HCT116 (cell line): Measurements from ENCODE around the gene GLI3. TPM values are rescaled to one million over a fixed set of nuclear protein-coding genes. Genes with fewer than 3 reads are reported as not detected.

ENCODE experiments used
- ATAC-seq: fragments of 200-7000 bp; cut with Tn5 transposase; 2 replicates; pipeline ENCODE4 v1.9.1; 2020; ENCODE audit warnings: mild to moderate bottlenecking, moderate library complexity
- BruUV-seq: library from RNA; stranded (reverse); fragments of 400-500 nt; replicated peaks from 2 replicates; lab custom pipeline; 2021; lab: Mats Ljungman, UMichigan
- CTCF ChIA-PET: fragments of 300-600 bp; sonication (Branson Sonifier 250); formaldehyde crosslinking; loops from one replicate; lab custom pipeline; 2021; ENCODE audit warnings: antibody characterized with exemption; lab: Charles Lee
- POLR2A ChIA-PET: fragments of 300-600, 350-600 bp; sonication (Branson Sonifier 250); formaldehyde crosslinking; loops from one replicate; lab custom pipeline; 2021; ENCODE audit warnings: antibody characterized with exemption; lab: Charles Lee
- RAD21 ChIA-PET, 2 experiments: fragments of 300-600 bp; sonication (Branson Sonifier 250); formaldehyde crosslinking; loops; one replicate each; lab custom pipeline; 2023; ENCODE audit warnings: low total read pairs in 2 of 2; ENCODE audit not compliant: uncharacterized antibody in 2 of 2, unreplicated experiment in 2 of 2, low non-redundant PET in 1 of 2; lab: Charles Lee
- DNase-seq: peaks from one replicate; pipeline ENCODE4 v3.0.0-alpha.2; 2010; ENCODE audit warnings: low read depth, low spot score
- H2AFZ ChIP-seq: fragments of 200-600 bp; shearing (Covaris generic), sonication (generic); 2 replicates; pipeline ENCODE4 v1.6.1; 2017; ENCODE audit warnings: low read depth, mixed run types, mixed read lengths, antibody characterized with exemption, low read length; ENCODE audit not compliant: poor library complexity, severe bottlenecking
- H3K27ac ChIP-seq: 2 replicates; pipeline ENCODE4 v1.5.1; 2012; ENCODE audit warnings: low read depth, low read length
- H3K27me3 ChIP-seq: fragments of 200-600 bp; sonication (generic); 2 replicates; pipeline ENCODE4 v1.6.1; 2016; ENCODE audit warnings: mixed run types, low read length, mixed read lengths; ENCODE audit not compliant: insufficient read depth
- H3K36me3 ChIP-seq, 2 experiments: fragments of 200-500 bp in 1 of 2; fragments of 200-600 bp in 1 of 2; sonication (Bioruptor generic) in 1 of 2; sonication (generic) in 1 of 2; 2 replicates each; pipeline versions ENCODE4 v1.5.1 to v1.6.1; 2014 to 2016; ENCODE audit warnings: low read length in 2 of 2, inconsistent platforms in 1 of 2, mixed read lengths in 1 of 2, mixed run types in 1 of 2; ENCODE audit not compliant: insufficient read depth in 2 of 2, control insufficient read depth in 1 of 2
- H3K4me1 ChIP-seq, 2 experiments: fragments of 200-600 bp in 1 of 2; sonication (generic) in 1 of 2; 2 replicates each; pipeline versions ENCODE4 v1.5.1 to v1.6.1; 2012 to 2017; ENCODE audit warnings: low read length in 2 of 2, inconsistent platforms in 1 of 2, mild to moderate bottlenecking in 1 of 2, mixed read lengths in 1 of 2, mixed run types in 1 of 2, moderate library complexity in 1 of 2; ENCODE audit not compliant: insufficient read depth in 2 of 2, control insufficient read depth in 1 of 2
- H3K4me2 ChIP-seq: fragments of 200-600 bp; sonication (generic); 2 replicates; pipeline ENCODE4 v1.6.1; 2017; ENCODE audit warnings: mixed run types, low read length, mixed read lengths
- H3K4me3 ChIP-seq, 2 experiments: fragments of 200-600 bp in 1 of 2; sonication (generic) in 1 of 2; replicated peaks in 1 of 2; 2 replicates each; pipeline ENCODE4 v1.5.1; 2011 to 2016; ENCODE audit warnings: low read length in 2 of 2, control low read depth in 1 of 2, low read depth in 1 of 2, mild to moderate bottlenecking in 1 of 2, mixed read lengths in 1 of 2, mixed run types in 1 of 2
- H3K79me2 ChIP-seq: fragments of 200-600 bp; sonication (generic); 2 replicates; pipeline ENCODE4 v1.6.1; 2017; ENCODE audit warnings: mild to moderate bottlenecking, mixed run types, low read length, moderate library complexity, mixed read lengths; ENCODE audit not compliant: insufficient read depth
- H3K9ac ChIP-seq: fragments of 200-600 bp; sonication (generic); 2 replicates; pipeline ENCODE4 v1.6.1; 2016; ENCODE audit warnings: low read length, mixed read lengths
- H3K9me2 ChIP-seq: fragments of 200-600 bp; sonication (generic), shearing (Covaris generic); 2 replicates; pipeline ENCODE4 v1.6.1; 2017; ENCODE audit warnings: mixed run types, mild to moderate bottlenecking, moderate library complexity; ENCODE audit not compliant: insufficient read depth
- H3K9me3 ChIP-seq, 2 experiments: fragments of 200-500 bp in 1 of 2; fragments of 200-600 bp in 1 of 2; sonication (Bioruptor generic) in 1 of 2; sonication (generic) in 1 of 2; 2 replicates each; pipeline ENCODE4 v1.6.1; 2014 to 2017; ENCODE audit warnings: low read length in 2 of 2, mixed read lengths in 2 of 2, inconsistent platforms in 1 of 2, low read depth in 1 of 2, mild to moderate bottlenecking in 1 of 2, mixed run types in 1 of 2, moderate library complexity in 1 of 2; ENCODE audit not compliant: control insufficient read depth in 1 of 2, insufficient read depth in 1 of 2
- H4K20me1 ChIP-seq: fragments of 200-600 bp; sonication (generic), shearing (Covaris generic); 2 replicates; pipeline ENCODE4 v1.6.1; 2017; ENCODE audit warnings: mixed run types, mild to moderate bottlenecking, moderate library complexity; ENCODE audit not compliant: insufficient read depth
- ATF3 ChIP-seq: IDR thresholded peaks from 2 replicates; pipeline ENCODE4 v1.6.1; 2012
- CBX3 ChIP-seq: IDR thresholded peaks from 2 replicates; pipeline ENCODE4 v1.6.1; 2012; ENCODE audit warnings: low read depth
- CEBPB ChIP-seq: IDR thresholded peaks from 2 replicates; pipeline ENCODE4 v1.6.1; 2012; ENCODE audit warnings: low read depth
- EGR1 ChIP-seq: IDR thresholded peaks from 2 replicates; pipeline ENCODE4 v1.6.1; 2012; ENCODE audit warnings: low read depth
- EZH2phosphoT487 ChIP-seq: fragments of 200-600 bp; IDR thresholded peaks from 2 replicates; pipeline ENCODE4 v1.6.1; 2018; ENCODE audit warnings: antibody characterized with exemption, borderline replicate concordance
- FOSL1 ChIP-seq: IDR thresholded peaks from 2 replicates; pipeline ENCODE4 v1.6.1; 2012; ENCODE audit warnings: low read depth
- JUND ChIP-seq: IDR thresholded peaks from 2 replicates; pipeline ENCODE4 v1.6.1; 2012
- POLR2A ChIP-seq: IDR thresholded peaks from 2 replicates; pipeline ENCODE4 v1.7.0; 2011; ENCODE audit warnings: borderline replicate concordance; ENCODE audit not compliant: insufficient read depth, insufficient read length; ENCODE audit errors: extremely low read depth
- POLR2AphosphoS5 ChIP-seq: IDR thresholded peaks from 2 replicates; pipeline ENCODE4 v1.6.1; 2011; ENCODE audit warnings: mild to moderate bottlenecking, low read depth, low read length, moderate library complexity
- RAD21 ChIP-seq: IDR thresholded peaks from 2 replicates; pipeline ENCODE4 v1.6.1; 2012; ENCODE audit warnings: low read depth, mild to moderate bottlenecking
- SIN3A ChIP-seq: IDR thresholded peaks from 2 replicates; pipeline ENCODE4 v1.6.1; 2012; ENCODE audit warnings: low read depth
- ZBTB33 ChIP-seq: IDR thresholded peaks from 2 replicates; pipeline ENCODE4 v1.6.1; 2011; ENCODE audit warnings: mild to moderate bottlenecking, low read length, moderate library complexity; ENCODE audit not compliant: insufficient replicate concordance; ENCODE audit errors: extremely low read depth
- ZFX ChIP-seq: fragments of 450-650 bp; IDR thresholded peaks from 2 replicates; pipeline ENCODE4 v1.6.1; 2017
- intact Hi-C: fragments of 100-400 bp; cut with micrococcal nuclease; formaldehyde crosslinking; loops from 2 replicates; pipeline ENCODE4 v1.10.0; 2022
- total RNA-seq: library from RNA; stranded (reverse); gene quantifications from one replicate; pipeline ENCODE4 v1.2.1, GENCODE V29; 2021; ENCODE audit not compliant: unreplicated experiment

The GLI3 gene
- total RNA-seq, 1 experiment from 2014 or later = 0.07 TPM

- intact Hi-C loops = no loop called here
- BruUV-seq = no TSS peak
- H3K36me3 ChIP-seq = no peaks in the 10 kb centered on the region
- DNase-seq (no peak), ATAC-seq (no peak)
- no peak overlapping the region for H3K4me3 ChIP-seq
- H3K9me2 ChIP-seq = no peaks in the 10 kb centered on the region
- no peaks in the 10 kb centered on the region for H3K4me1 ChIP-seq
- no peaks in the 10 kb centered on the region for H3K79me2 ChIP-seq
- POLR2A ChIA-PET = no interaction called here
- no peaks in the 10 kb centered on the region for H4K20me1 ChIP-seq
- no peak for TF ChIP-seq ZBTB33
- TF ChIP-seq RAD21 = no peak
- TF ChIP-seq ATF3 = no peak
- no peak for TF ChIP-seq CEBPB
- no peak for TF ChIP-seq SIN3A
- TF ChIP-seq EGR1 = no peak
- TF ChIP-seq JUND = no peak
- no peak for TF ChIP-seq POLR2AphosphoS5
- TF ChIP-seq FOSL1 = no peak
- no peak for TF ChIP-seq POLR2A
- TF ChIP-seq ZFX = no peak
- TF ChIP-seq CBX3 = no peak
- no peak for TF ChIP-seq EZH2phosphoT487
- H2AFZ ChIP-seq = no peak overlapping the region
- no peak overlapping the region for H3K4me2 ChIP-seq
- no peaks in the 10 kb centered on the region; a peak in 1 of 4 replicates for H3K9me3 ChIP-seq
- RAD21 ChIA-PET = no interaction called here
- H3K27ac ChIP-seq = no peak overlapping the region
- no peaks in the 10 kb centered on the region for H3K27me3 ChIP-seq
- no peak overlapping the region for H3K9ac ChIP-seq
- CTCF ChIA-PET = no interaction called here
These were observed 94.9 kb downstream of the GLI3 start for GRCh38 chr7:42142089-42142488.
